Neural progenitor cell (in vitro differentiated cells): Measurements from ENCODE around the gene NTM. TPM values are rescaled to one million over a fixed set of nuclear protein-coding genes. Genes with fewer than 3 reads are reported as not detected.

ENCODE experiments used
- DNase-seq: peaks from one replicate; pipeline ENCODE4 v3.0.0-alpha.2; 2016; ENCODE audit warnings: low spot score
- H2AFZ ChIP-seq: fragments of 200-600 bp; sonication (generic); replicated peaks from 2 replicates; pipeline ENCODE4 v1.6.1; 2016; ENCODE audit warnings: antibody characterized with exemption
- H3F3A ChIP-seq: fragments of 200-600 bp; sonication (generic); 2 replicates; pipeline ENCODE4 v1.6.1; 2016; ENCODE audit warnings: antibody characterized with exemption, low read depth
- H3K27ac ChIP-seq: fragments of 200-600 bp; sonication (generic); 2 replicates; pipeline ENCODE4 v1.5.1; 2016; ENCODE audit warnings: mild to moderate bottlenecking
- H3K27me3 ChIP-seq: fragments of 200-600 bp; sonication (generic); 2 replicates; pipeline ENCODE4 v1.6.1; 2016; ENCODE audit warnings: mild to moderate bottlenecking, moderate library complexity
- H3K36me3 ChIP-seq: fragments of 200-600 bp; sonication (generic); 2 replicates; pipeline ENCODE4 v1.5.1; 2016
- H3K4me1 ChIP-seq: fragments of 200-600 bp; sonication (generic); 2 replicates; pipeline ENCODE4 v1.6.1; 2016; ENCODE audit warnings: mixed run types
- H3K4me2 ChIP-seq: fragments of 200-600 bp; sonication (generic); 2 replicates; pipeline ENCODE4 v1.6.1; 2016
- H3K4me3 ChIP-seq: fragments of 200-600 bp; sonication (generic); 2 replicates; pipeline ENCODE4 v1.5.1; 2016
- H3K79me2 ChIP-seq: fragments of 200-600 bp; sonication (generic); 2 replicates; pipeline ENCODE4 v1.6.1; 2016; ENCODE audit warnings: low read depth
- H3K9ac ChIP-seq: fragments of 200-600 bp; sonication (generic); 2 replicates; pipeline ENCODE4 v1.6.1; 2016
- H3K9me3 ChIP-seq: fragments of 200-600 bp; sonication (generic); 2 replicates; pipeline ENCODE4 v1.5.1; 2016; ENCODE audit warnings: low read depth
- H4K20me1 ChIP-seq: fragments of 200-600 bp; sonication (generic); 2 replicates; pipeline ENCODE4 v1.6.1; 2016; ENCODE audit warnings: low read depth
- H3K27ac Mint-ChIP-seq: 3 replicates; pipeline ENCODE4 v1.8.0; 2021; ENCODE audit warnings: mixed read lengths
- H3K27me3 Mint-ChIP-seq: 2 replicates; pipeline ENCODE4 v1.8.0; 2022; ENCODE audit warnings: low read depth, mild to moderate bottlenecking, inconsistent platforms, moderate library complexity, mixed read lengths; ENCODE audit not compliant: insufficient read depth
- H3K36me3 Mint-ChIP-seq: 3 replicates; pipeline ENCODE4 v1.8.0; 2021; ENCODE audit warnings: mixed read lengths
- H3K4me1 Mint-ChIP-seq: 3 replicates; pipeline ENCODE4 v1.8.0; 2021; ENCODE audit warnings: mixed read lengths
- H3K4me3 Mint-ChIP-seq: 3 replicates; pipeline ENCODE4 v1.8.0; 2021; ENCODE audit warnings: mild to moderate bottlenecking, moderate library complexity, mixed read lengths
- H3K9me3 Mint-ChIP-seq: 3 replicates; pipeline ENCODE4 v1.8.0; 2020; ENCODE audit warnings: mixed read lengths
- CTCF ChIP-seq: fragments of 200-600 bp; sonication (generic); IDR thresholded peaks from 2 replicates; pipeline ENCODE4 v1.5.1; 2017; ENCODE audit warnings: antibody characterized with exemption, mild to moderate bottlenecking
- EZH2 ChIP-seq: fragments of 200-600 bp; sonication (generic); IDR thresholded peaks from 2 replicates; pipeline ENCODE4 v1.6.1; 2017; ENCODE audit warnings: antibody characterized with exemption, mild to moderate bottlenecking, moderate library complexity
- EZH2phosphoT487 ChIP-seq: fragments of 200-600 bp; sonication (generic); IDR thresholded peaks from 2 replicates; pipeline ENCODE4 v1.6.1; 2017; ENCODE audit warnings: antibody characterized with exemption
- total RNA-seq: library from RNA; depleted of rRNA; stranded (reverse); fragments of >200 nt; gene quantifications from 2 replicates; pipeline ENCODE4 v1.2.3, GENCODE V29; 2015; ENCODE audit warnings: low replicate concordance

Gene NTM
- total RNA-seq, 1 donor from 2014 or later: 4.3 TPM

GRCh38 chr11:131468565-131468964 is 98.2 kb downstream of the NTM start:
- Histone ChIP-seq H2AFZ (no peak overlapping the region), H3K9ac (no peak overlapping the region), H3K36me3 (no peaks in the 10 kb centered on the region), H3K4me1 (peaks cover 37% of the 10 kb centered on the region), H3K27ac (no peak overlapping the region), H3K79me2 (no peaks in the 10 kb centered on the region), H3K4me2 (no peak overlapping the region), H3K27me3 (no peaks in the 10 kb centered on the region), H4K20me1 (no peaks in the 10 kb centered on the region), H3F3A (peaks cover 17% of the 10 kb centered on the region), H3K9me3 (no peaks in the 10 kb centered on the region), H3K4me3 (no peak overlapping the region)
- Mint-ChIP-seq H3K36me3 (no peaks in the 10 kb centered on the region), H3K27me3 (peaks cover 14% of the 10 kb centered on the region), H3K9me3 (no peaks in the 10 kb centered on the region), H3K27ac (peak overlapping the region; percentile 55), H3K4me3 (no peak overlapping the region), H3K4me1 (peaks cover 57% of the 10 kb centered on the region)
- no peak for DNase-seq
- TF ChIP-seq CTCF (no peak), EZH2 (no peak), EZH2phosphoT487 (no peak)

- H3K4me1 ChIP-seq: peaks cover 32% of the 10 kb centered on the region
- H3K27ac ChIP-seq: no peak overlapping the region
- peaks cover 44% of the 10 kb centered on the region for H3K4me1 Mint-ChIP-seq
- H3K36me3 Mint-ChIP-seq: no peaks in the 10 kb centered on the region
- no peaks in the 10 kb centered on the region for H4K20me1 ChIP-seq
- no peaks in the 10 kb centered on the region for H3K79me2 ChIP-seq
- TF ChIP-seq CTCF (no peak), EZH2phosphoT487 (no peak), EZH2 (no peak)
- no peaks in the 10 kb centered on the region for H3K27me3 ChIP-seq
- no peak for DNase-seq
- no peak overlapping the region for H2AFZ ChIP-seq
- no peaks in the 10 kb centered on the region for H3K9me3 Mint-ChIP-seq
- no peak overlapping the region for H3K4me2 ChIP-seq
- no peaks in the 10 kb centered on the region for H3K36me3 ChIP-seq
- H3K27ac Mint-ChIP-seq: no peak overlapping the region
- H3F3A ChIP-seq: peaks cover 17% of the 10 kb centered on the region
- no peak overlapping the region for H3K4me3 Mint-ChIP-seq
- H3K4me3 ChIP-seq: no peak overlapping the region
- H3K9me3 ChIP-seq: no peaks in the 10 kb centered on the region
- peaks cover 11% of the 10 kb centered on the region for H3K27me3 Mint-ChIP-seq
- no peak overlapping the region for H3K9ac ChIP-seq
Observed at GRCh38 chr11:131470216-131470925, 100.0 kb downstream of the NTM start.

GRCh38 chr11:131471976-131472375 is 101.6 kb downstream of the NTM start:
- Histone ChIP-seq H3K79me2 (no peaks in the 10 kb centered on the region), H3K4me3 (no peak overlapping the region), H3K27me3 (no peaks in the 10 kb centered on the region), H3K36me3 (no peaks in the 10 kb centered on the region), H3K4me1 (peaks cover 29% of the 10 kb centered on the region), H3F3A (peaks cover 14% of the 10 kb centered on the region), H4K20me1 (no peaks in the 10 kb centered on the region), H3K9ac (no peak overlapping the region), H3K4me2 (peak overlapping the region; percentile 68), H3K9me3 (no peaks in the 10 kb centered on the region), H3K27ac (peak overlapping the region; percentile 76), H2AFZ (no peak overlapping the region)
- H3K4me1 Mint-ChIP-seq: peaks cover 37% of the 10 kb centered on the region
- peak; percentile 67 for DNase-seq
- no peak for TF ChIP-seq EZH2
- TF ChIP-seq EZH2phosphoT487: no peak
- no peak for TF ChIP-seq CTCF
- no peaks in the 10 kb centered on the region for H3K36me3 Mint-ChIP-seq
- no peak overlapping the region for H3K27ac Mint-ChIP-seq
- no peak overlapping the region for H3K4me3 Mint-ChIP-seq
- peaks cover 9% of the 10 kb centered on the region for H3K27me3 Mint-ChIP-seq
- no peaks in the 10 kb centered on the region for H3K9me3 Mint-ChIP-seq
